Measurements from ENCODE around the gene CAPRIN2. TPM values are rescaled to one million over a fixed set of nuclear protein-coding genes. Genes with fewer than 3 reads are reported as not detected.

CAPRIN2 gene
- total and polyA plus RNA-seq, 2 of the 8 experiments (the other 6 are each of a cell fraction or from before 2014, with no cell fraction given), result 24.8 to 52.0 TPM

GRCh38 chr12:30755395-30755762 is 628 bp upstream of the CAPRIN2 start (continued):
- no peak for TF ChIP-seq MAFK (IDR thresholded peaks at IDR 0.05; ENCODE audit: low read depth, low read length)
- TF ChIP-seq RFX5 (IDR thresholded peaks at IDR 0.05; ENCODE audit: borderline replicate concordance, low read depth, low read length), result no peak
- no peak for TF ChIP-seq NRF1 (IDR thresholded peaks at IDR 0.05; ENCODE audit: low read depth, low read length)
- TF ChIP-seq JUN (IDR thresholded peaks at IDR 0.05; ENCODE audit: low read depth, low read length), result no peak
- TF ChIP-seq SIX5 (IDR thresholded peaks at IDR 0.05; ENCODE audit: low read depth, low read length), result no peak

All from H1 (cell line).